GM18907 (cell line): ENCODE data around the gene UBE2O.
A peak's percentile ranks its signal among the peaks of the same experiment; 100 is the strongest.
"Not testable (repeated sequence)": the region's sequence is repeated elsewhere in the genome, so short reads cannot be mapped to it uniquely, and the experiment has no call there.

Source experiments
- ATAC-seq: cut with Tn5 transposase; IDR thresholded peaks from one replicate; pipeline ENCODE4 v1.9.1; 2021; ENCODE audit warnings: mild to moderate bottlenecking, moderate library complexity; ENCODE audit not compliant: unreplicated experiment

Gene UBE2O

DNA sequence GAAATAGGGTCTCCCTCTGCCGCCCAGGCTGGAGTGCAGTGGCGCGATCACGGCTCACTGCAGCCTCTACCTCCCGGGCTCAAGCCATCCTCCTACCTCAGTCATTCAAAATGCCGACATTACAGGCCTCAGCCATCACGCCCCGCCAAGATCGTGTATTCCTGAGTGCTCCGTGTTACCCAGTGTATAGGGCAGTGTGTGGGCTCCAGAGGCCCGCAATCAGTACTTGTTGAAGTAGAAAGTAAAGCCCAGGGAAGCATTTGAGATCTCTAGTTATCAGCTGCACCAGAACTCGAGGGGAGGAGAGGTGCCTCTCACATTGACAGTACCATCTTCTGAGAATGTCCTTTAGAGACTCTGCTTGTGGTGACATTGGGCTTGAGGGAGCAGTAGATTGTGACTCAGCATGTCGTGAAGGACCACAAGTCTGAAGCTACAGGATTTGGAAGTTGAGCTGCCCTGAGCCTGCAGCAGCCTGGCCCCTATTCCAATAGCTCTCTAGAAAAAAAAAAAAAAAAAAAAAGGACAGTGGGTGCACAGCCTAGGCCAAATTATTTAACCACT, 98.1 kb downstream of the UBE2O start:
- no peak for ATAC-seq

DNA sequence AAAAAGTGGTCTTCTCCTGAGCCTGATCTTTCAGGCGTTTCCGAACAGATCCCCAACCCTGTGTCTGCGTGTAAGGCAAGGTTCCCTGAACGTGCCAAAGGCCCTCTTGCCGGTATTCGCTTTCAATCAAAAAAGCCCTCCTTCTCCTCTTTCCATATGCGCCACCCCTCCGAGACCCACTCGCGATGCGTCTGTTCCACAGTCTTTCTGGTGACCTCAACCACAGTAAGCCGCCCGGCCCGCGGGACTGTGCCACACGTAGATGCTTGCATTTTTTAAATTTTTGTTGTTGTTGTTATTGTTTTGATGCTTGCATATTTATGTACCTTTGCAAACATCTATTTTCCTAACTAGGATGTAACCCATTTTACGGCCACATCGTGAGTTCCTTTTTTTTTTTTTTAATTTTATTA, 98.6 kb downstream of the UBE2O start:
- ATAC-seq = no peak

DNA sequence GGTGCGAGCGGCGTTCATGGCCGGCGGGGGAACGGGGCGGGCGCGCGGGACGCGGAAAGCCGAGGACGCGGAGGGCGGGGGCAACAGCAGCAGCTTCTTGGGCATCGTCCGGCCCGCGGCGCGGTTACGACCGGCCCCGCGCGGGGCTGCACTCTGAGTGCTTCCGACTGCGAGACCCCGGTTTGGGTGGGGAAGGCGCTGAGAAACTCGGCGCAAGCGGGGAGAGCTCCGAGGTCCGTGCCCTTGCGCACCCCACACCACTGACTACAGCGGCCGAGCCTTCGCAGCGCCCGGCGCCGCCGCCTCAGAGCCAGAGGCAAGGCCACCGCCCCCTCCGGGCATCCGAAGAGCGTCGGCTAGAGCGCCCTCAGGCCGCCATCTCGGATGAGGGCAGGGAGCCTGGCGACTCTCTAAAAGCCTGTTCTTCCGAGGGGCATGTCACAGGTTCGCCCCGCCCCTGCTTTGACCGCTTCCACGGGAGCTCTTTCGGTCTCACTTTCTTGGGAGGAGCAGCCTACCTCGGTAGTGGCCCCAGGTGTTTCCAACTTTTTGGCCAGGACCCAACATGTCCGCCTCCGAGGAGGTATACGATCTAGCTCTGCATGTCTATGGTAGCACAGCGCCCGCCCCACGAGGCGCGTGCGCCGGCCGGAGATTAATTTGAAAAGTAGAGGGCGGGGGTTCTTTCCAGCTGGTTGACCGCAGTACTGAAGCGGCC, 99.2 kb downstream of the UBE2O start, which contains the start of gene PRPSAP1:
Gene PRPSAP1, minus strand, starts transcription at position 318 of the 718 bp plus-strand sequence. Its CDS starts 213 bp downstream, at position 105.
- peak; percentile 91 for ATAC-seq

DNA sequence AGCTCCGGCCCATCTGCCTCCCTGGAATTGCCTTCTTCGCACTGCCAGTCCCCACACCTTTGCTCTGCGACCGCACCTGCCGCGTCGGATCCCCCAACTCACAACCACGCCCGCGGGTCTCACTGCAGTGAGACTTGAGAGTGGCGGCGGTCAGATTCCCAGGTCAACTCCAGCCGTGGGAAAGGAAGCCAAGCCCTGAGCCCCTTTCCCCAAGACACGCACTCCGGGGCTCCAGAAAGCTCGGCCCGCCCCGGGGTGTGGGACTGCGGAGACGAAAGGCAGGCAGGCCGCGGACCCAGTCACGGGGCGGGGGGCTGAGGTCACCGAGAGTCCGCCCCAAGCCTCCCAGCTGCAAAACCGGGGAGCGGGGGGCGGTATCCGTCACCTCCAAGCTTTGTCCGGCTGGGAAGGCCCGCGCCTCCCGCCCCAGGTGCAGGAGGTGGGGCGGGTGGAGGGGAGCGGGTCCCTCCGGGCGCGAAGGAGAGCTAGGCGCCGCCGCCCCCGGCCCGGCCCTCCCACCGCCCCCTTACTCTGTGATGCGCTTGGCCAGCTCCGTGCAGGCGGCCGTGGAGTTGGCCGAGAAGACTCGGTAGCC, 99.9 kb downstream of the UBE2O start:
- ATAC-seq = peak; percentile 19

DNA sequence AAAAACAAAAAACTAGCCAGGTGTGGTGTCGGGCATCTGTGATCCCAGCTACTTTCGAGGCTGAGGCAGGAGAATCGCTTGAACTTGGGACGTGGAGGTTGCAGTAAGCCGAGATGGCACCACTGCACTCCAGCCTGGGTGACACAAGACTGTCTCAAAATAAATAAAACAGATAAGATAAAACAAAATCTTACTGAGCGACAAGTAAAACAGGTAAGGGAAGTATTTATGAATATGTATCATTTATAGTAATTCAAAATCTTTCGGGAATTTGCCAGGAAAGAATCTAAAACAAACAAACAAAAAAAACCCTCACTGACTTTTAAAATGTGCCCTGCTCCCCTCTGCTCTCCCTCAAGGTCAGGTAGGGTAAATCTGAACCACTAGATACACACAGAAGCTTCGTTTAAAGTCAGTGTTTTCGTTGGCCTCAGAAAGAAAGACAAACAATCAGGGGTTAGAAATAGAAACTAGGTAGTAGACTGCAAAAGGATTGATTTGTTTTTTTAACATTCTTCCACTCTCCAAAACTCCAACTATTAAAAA, 101.4 kb downstream of the UBE2O start:
- no peak for ATAC-seq

DNA sequence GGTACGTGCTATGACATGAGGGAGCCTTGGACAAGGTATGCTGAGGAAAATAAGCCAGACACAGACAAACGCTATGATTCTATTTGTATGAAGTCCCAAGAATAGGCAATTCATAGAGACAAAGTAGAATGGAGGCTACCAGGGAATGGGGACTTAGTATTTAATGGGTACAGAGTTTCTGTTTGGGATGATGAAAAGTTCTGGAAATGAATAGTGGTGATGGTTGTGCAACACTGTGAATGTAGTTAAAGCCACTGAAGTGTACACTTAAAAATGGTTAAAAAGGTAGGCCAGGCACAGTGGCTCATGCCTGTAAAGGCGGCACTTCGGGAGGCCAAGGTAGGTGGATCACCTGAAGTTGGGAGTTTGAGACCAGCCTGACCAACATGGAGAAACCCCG, 102.5 kb downstream of the UBE2O start:
- no peak for ATAC-seq

DNA sequence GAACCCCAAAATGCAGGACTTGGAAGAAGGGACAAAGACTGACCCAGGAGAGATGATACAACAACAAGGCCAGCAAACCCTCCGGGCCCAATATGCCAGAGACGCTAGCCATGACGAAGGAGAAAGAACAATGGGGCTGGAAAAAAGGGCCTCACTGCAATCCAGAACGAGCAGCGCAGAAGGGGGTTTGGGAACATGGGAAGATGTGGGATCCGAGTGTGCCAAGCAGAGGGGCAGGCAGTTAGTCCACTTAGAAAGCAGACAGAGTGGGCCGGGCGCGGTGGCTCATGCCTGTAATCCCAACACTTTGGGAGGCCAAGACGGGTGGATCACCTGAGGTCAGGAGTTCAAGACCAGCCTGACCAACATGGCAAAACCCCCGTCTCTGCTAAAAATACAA, 106.0 kb downstream of the UBE2O start:
- ATAC-seq = not testable (repeated sequence)

DNA sequence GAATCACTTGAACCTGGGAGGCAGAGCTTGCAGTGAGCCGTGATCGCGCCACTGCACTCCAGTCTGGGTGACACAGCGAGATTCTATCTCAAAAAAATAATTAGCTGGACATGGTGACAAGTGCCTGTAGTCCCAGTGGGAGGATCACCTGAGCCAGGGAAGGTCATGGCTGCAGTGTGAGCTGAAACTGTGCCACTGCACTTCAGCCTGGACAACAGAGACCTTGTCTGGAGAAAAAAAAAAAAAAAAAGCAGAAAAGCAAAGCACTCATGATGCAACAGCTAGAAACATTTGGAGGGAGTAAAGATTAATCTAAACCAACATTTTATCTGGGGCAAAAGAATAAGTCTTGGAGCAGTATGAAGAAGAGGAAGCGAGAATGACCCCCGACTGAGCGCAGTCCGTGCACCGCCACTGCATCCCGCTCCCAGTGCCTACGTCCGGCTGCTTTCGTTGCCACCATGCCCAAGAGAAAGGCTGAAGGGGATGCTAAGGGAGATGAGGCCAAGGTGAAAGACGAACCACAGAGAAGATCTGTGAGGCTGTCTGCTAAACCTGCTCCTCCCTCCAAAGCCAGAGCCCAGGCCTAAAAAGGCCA, 107.5 kb downstream of the UBE2O start:
- ATAC-seq = no peak

DNA sequence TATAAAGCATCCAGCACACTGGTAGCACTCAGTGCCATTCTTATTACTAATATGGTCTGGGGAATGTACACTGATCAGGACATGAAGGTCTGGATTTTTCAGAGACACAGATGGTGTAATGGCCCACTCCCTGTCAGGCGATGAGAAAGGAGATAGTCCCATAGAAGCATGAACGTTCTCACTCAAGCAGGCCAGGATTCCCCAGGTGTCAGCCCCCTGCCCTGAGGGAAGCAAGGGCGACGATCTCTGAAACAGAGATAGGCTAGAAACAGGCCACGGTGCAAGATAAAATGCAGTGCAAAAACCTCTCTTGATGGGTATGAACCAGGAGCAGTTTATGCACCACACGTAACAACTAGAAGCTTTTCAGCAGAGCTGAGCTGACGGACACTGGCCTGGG, 109.8 kb downstream of the UBE2O start:
- no peak for ATAC-seq

DNA sequence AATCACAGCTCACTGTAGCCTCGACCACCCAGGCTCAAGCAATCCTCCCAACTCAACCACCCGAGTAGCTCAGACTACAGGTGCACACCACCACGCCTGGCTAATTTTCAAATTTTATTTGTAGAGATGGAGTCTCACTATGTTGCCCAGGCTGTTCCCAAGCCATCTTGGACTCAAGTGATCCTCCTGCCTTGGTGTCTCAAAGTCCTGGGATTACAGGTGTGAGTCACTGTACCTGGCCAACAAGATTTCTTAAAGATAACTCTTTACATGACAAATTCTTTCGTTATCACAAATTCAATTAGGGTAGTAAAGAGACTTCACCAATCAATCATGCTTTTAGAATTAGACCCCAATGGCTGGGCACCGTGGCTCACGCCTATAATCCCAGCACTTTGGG, 111.7 kb downstream of the UBE2O start:
- ATAC-seq = no peak
